Fibroblast of villous mesenchyme (primary cell): ENCODE measurements around the gene PLA2R1. TPM values are rescaled to one million over a fixed set of nuclear protein-coding genes. Genes with fewer than 3 reads are reported as not detected.

Experiments used
- DNase-seq: peaks from one replicate; pipeline ENCODE4 v3.0.0-alpha.2; 2010; ENCODE audit warnings: low read depth
- H3K4me3 ChIP-seq: 2 replicates; pipeline ENCODE4 v1.5.1; 2011; ENCODE audit warnings: low read depth, mild to moderate bottlenecking, low read length
- CTCF ChIP-seq: IDR thresholded peaks from 2 replicates; pipeline ENCODE4 v1.5.1; 2012; ENCODE audit warnings: low read depth, mild to moderate bottlenecking, low read length; ENCODE audit not compliant: insufficient read depth
- total RNA-seq: library from RNA; depleted of rRNA; stranded (reverse); fragments of >200 nt; gene quantifications from 2 replicates; pipeline ENCODE4 v1.2.3, GENCODE V29; 2012

Gene PLA2R1
- total RNA-seq, 1 donor: 13.0 TPM

- H3K4me3 ChIP-seq: no peak overlapping the region
- DNase-seq: no peak
- no peak for TF ChIP-seq CTCF
Observed at GRCh38 chr2:160007111-160007510, 55.3 kb downstream of the PLA2R1 start.

GRCh38 chr2:160006475-160006874, 55.9 kb downstream of the PLA2R1 start:
- no peak for DNase-seq
- TF ChIP-seq CTCF: no peak
- no peak overlapping the region for H3K4me3 ChIP-seq

GRCh38 chr2:160005908-160006307, 56.5 kb downstream of the PLA2R1 start:
- no peak for TF ChIP-seq CTCF
- no peak for DNase-seq
- H3K4me3 ChIP-seq: no peak overlapping the region

- DNase-seq: no peak
- TF ChIP-seq CTCF: no peak
- H3K4me3 ChIP-seq: no peak overlapping the region
Observed at GRCh38 chr2:160005476-160005875, 56.9 kb downstream of the PLA2R1 start.

GRCh38 chr2:159998961-159999360, 63.5 kb downstream of the PLA2R1 start:
- DNase-seq: peak; percentile 35
- TF ChIP-seq CTCF: peak; percentile 11

GRCh38 chr2:159998243-159998642, 64.2 kb downstream of the PLA2R1 start:
- TF ChIP-seq CTCF: no peak
- DNase-seq: no peak
- no peak overlapping the region for H3K4me3 ChIP-seq

More at GRCh38 chr2:159998961-159999360, 63.5 kb downstream of the PLA2R1 start:
- H3K4me3 ChIP-seq: no peak overlapping the region

- DNase-seq: peak; percentile 19
- no peak for TF ChIP-seq CTCF
- H3K4me3 ChIP-seq: no peak overlapping the region
Observed at GRCh38 chr2:159996792-159997546, 65.4 kb downstream of the PLA2R1 start.
